ENCODE measurements around the gene KRTAP5-4.
"Not testable (repeated sequence)": the region's sequence is repeated elsewhere in the genome, so short reads cannot be mapped to it uniquely, and the experiment has no call there.

Gene KRTAP5-4, protein sequence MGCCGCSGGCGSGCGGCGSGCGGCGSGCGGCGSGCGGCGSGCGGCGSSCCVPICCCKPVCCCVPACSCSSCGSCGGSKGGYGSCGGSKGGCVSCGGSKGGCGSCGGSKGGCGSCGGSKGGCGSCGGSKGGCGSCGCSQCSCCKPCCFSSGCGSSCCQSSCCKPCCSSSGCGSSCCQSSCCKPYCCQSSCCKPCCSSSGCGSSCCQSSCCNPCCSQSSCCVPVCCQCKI

GRCh38 chr11:1622086-1622485 is at the start of gene KRTAP5-4:
KRTAP5-4 (minus strand) TSS chr11:1622138; CDS start chr11:1622093, 45 bp downstream.
- DNase-seq: no peak

- DNase-seq: no peak
Measured at GRCh38 chr11:1671658-1672057, 49.7 kb upstream of the KRTAP5-4 start.

DNA sequence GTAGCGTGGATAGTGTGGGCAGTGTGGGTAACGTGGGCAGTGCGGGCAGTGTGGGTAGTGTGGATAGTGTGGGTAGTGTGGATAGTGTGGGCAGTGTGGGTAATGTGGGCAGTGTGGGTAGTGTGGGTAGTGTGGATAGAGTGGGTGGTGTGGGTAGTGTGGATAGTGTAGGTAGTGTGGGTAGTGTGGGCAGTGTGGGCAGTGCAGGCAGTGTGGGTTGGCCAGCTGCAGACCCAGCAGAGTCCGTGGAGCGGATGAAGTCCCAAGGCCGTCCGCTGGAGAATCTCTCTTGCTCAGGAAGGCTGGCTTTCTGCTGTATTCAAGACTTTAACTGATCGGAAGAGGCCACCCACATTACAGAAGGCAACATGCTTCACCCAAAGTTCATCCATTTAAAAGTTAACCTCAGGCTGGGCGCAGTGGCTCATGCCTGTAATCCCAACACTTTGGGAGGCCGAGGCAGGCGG is 49.0 kb upstream of the KRTAP5-4 start:
- no peak for DNase-seq

DNA sequence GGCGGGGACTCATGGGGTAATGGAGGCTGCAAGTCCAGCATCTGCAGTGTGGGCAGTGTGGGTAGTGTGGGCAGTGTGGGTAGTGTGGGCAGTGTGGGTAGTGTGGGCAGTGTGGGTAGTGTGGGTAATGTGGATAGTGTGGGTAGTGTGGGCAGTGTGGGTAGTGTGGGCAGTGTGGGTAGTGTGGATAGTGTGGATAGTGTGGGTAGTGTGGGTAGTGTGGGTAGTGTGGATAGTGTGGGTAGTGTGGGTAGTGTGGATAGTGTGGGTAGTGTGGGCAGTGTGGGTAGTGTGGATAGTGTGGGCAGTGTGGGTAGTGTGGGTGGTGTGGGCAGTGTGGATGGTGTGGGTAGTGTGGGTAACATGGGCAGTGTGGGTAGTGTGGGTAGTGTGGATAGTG is 48.5 kb upstream of the KRTAP5-4 start:
- DNase-seq: not testable (repeated sequence)

DNA sequence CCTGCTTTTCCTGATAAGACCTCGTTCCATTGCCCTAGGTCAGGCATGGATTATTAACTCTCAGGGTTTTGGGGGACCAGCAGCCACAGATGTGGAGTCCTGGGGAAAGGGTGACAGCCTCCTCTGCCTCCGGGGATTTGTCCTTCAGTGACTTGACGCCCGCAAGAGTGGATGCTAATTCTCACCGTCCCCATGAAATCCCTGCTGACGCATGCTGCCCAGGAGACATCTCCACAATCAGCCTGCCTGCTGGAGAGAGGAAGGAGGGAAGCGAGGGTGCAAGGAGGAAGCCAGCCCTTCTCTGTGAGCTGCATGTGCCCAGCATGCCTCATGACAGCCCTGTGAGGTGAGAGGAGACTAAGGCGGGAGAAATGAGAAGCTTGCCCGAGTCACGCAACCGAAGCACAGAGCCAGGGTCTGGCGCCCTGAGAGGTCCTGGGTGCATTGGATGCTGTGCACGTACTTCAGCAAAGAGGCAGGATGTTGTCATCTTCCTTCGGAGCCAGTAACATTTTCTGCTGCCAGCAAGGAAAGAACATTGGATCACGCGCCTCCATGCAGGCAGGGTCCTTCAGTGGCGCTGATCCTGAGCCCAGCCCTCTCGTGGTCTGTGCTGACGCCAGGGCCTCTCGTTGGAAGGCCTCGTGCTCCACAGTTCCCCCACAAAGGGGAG is 47.7 kb upstream of the KRTAP5-4 start:
- DNase-seq: no peak

DNA sequence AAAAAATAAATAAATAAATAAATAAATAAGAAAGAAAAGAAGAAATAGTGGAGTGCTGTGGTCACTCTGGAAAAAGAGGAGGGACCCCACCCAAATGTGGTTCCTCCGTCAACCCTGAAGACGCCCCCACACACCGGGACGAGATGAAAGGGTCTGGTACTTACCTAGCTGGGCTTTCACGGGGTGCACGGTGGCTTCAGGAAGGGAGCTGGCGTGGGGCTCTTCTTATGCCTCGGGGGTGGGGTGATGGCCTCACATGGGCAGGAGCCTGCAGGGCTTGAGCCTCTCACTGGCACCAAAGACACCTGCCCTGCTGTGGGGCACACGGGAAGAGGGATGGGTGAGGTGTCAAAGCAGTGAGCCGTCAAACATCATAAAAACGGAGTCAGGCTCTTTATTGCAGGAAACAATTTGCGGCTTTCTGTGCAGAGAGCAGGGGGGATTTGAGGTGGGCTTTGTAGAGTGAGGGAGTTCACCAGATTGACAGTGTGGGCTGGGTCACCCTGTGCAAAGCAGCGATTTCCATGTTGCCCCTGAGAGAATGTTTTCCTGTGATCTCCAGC is 47.1 kb upstream of the KRTAP5-4 start:
- no peak for DNase-seq

GRCh38 chr11:1667906-1668305 is 46.0 kb upstream of the KRTAP5-4 start:
- DNase-seq: no peak

- DNase-seq: no peak
Measured at GRCh38 chr11:1667121-1667850, 45.3 kb upstream of the KRTAP5-4 start.

DNA sequence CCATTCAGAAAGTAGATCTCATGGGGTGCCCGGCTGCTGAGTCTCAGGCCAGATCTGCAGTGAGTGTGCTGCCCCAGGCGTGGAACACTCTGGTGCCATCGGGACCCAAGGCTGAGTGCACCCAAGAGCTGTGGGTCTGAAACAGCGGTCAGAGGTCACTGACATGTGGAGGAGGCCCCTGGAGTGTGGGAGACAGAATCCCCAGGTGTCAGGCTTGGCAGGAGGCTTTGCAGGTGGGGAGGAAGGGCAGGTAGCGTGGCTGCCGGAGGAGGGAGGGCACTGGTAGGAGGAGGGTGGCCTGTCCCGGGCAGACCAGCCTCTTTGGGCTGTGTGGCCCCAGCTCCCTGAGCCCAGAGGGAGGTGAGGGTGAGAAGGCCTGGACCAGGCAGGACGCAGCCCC is 43.4 kb upstream of the KRTAP5-4 start:
- DNase-seq: no peak

- DNase-seq: not testable (repeated sequence)
Measured at GRCh38 chr11:1662699-1663283, 40.9 kb upstream of the KRTAP5-4 start.

- DNase-seq: not testable (repeated sequence)
Measured at GRCh38 chr11:1661454-1662269, 39.7 kb upstream of the KRTAP5-4 start.

GRCh38 chr11:1660111-1660867 is 38.4 kb upstream of the KRTAP5-4 start:
- no peak for DNase-seq

DNA sequence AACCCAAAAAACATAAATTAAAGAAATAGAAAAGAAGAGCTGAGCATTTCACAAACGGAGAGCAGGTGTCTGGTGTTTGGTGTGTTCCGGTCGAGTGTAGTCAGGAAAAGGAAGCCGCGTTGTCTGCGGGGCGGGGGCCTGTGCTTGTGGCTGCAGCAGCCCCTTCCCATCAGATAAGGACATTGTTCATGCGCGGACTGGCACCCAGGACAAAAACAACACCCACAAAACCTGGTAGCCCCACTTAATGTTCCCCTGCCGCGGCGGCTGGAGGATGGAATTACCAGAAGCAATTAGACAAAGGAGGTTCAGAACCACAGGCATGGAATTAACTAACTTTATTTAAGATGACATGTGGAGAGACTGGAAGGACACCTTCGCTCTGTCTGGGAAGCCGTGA is 37.6 kb upstream of the KRTAP5-4 start:
- no peak for DNase-seq

GRCh38 chr11:1656670-1657069 is 34.7 kb upstream of the KRTAP5-4 start:
- DNase-seq: no peak

- DNase-seq: no peak
Measured at GRCh38 chr11:1656061-1656441, 34.1 kb upstream of the KRTAP5-4 start.

DNA sequence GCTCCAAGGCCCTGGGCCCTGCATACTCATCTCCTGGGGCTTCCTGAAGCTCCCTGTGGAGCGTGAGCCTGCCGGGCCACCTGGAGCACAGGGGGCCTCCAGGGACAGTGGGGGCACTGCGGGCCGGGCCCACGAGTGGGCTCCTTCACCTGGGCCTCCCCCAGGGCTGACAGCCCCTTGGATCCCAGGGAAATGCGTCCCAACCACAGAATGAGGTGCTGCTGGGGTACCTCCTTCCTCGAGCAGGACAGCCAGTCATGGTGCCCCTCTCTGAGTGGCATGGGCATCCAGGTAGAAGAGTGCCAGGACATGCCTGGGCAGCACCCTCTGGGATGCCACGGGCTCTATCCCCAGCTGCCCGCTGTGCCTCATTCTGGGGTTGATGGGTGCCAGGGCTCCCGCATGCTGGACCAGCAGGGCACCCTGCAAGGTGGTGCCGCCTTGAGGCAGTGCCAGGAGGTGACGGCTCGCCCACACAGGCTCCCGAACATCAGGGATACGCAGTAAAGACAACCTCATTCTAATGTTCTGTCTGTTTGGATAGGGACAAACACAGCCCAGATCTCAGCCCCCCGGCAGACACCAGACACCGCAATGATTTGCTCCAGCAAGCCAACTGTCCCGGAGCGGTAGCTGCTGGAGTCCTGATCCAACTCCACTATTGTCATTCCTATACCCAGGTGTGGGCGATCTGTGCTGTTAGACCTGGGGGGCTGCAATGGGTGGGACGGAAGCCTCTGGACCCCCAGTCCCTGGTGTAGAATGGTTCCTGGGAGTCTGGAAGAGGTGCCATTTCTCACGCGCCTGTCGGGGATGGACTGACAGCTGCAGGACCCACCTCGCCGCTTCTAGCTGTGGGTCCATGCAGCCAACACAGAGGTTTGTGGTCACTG is 33.5 kb upstream of the KRTAP5-4 start:
- DNase-seq: no peak

- no peak for DNase-seq
Measured at GRCh38 chr11:1654388-1655167, 32.6 kb upstream of the KRTAP5-4 start.

DNA sequence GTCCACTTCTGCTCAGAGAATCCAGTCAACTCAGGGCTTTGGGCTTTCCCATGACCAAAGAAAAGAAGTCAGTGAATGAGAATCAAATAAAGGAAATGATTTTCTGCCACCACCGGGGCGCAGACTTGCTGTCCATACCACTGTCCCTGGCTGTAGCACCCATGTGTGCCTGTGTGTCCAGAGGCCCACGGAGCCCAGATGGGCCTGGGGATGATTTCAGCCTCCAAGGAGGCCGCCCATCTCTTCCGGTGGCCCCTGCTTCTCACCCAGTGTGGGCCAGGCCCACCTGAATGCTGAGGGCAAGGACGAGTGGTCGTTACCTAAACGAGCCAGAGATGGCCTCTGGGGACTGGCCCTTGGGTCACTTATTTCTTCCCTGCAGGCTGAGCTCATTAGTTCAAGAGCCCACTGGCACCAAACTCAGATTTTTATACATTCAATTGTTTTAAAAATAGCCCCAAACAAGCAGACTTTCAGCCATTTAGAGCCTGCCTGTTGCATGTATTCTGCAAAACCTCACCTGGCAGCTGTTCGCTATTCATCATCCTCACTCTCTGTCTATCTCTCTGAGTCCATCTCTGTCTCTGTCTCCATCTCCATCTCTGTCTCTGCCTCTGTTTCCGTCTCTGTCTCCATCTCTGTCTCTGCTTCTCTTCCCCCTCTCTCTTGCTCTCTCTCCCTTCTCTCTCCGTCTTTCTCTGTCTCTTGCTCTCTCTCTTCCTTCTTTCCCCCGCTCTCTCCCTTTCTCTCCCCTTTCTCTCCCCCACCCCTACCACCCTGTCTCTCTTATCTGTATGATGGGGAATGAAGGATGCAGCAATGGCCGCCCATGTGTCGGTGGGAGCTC is 31.8 kb upstream of the KRTAP5-4 start:
- no peak for DNase-seq
